ENCODE results near the gene ACAP1. TPM values are rescaled to one million over a fixed set of nuclear protein-coding genes. Genes with fewer than 3 reads are reported as not detected.

The ACAP1 gene
- total RNA-seq, 1 experiment from 2014 or later, result 8.8 TPM

DNA sequence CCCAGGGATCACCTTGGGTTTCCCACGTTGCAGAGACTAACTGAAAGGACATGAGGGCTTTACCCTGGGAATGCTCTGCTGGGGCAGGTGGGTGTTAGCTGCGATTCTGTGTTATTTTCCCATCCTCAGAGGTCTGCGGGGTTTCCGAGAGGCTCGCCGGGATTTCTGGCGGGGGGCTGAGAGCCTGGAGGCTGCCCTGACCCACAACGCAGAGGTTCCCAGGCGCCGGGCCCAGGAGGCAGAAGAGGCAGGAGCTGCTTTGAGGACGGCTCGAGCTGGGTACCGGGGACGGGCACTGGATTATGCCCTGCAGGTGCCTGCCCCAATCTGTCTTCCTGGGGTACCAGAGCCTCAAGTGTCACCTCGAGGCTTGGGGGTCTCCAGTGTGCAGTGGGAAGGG is 6.9 kb downstream of the ACAP1 start:
- H3K36me3 ChIP-seq (ENCODE audit: control insufficient read depth in 1 of 2, insufficient read depth in 2 of 2, low read length in 2 of 2), result no peaks in the 10 kb centered on the region
- CTCF ChIA-PET, result interaction anchor here (2.2 kb wide), 1 partner anchor 14 kb away, joined by 6 read pairs; the partner anchor contains the start of gene NEURL4
- H3K27me3 ChIP-seq (ENCODE audit: insufficient read depth, low read length), result no peaks in the 10 kb centered on the region
- TF ChIP-seq EZH2phosphoT487 (IDR thresholded peaks at IDR 0.05; ENCODE audit: borderline replicate concordance), result no peak
- no peak for TF ChIP-seq YY1 (IDR thresholded peaks at IDR 0.05; ENCODE audit: extremely low read depth, insufficient replicate concordance, low read depth, low read length)
- TF ChIP-seq TCF7L2 (IDR thresholded peaks at IDR 0.05; ENCODE audit: borderline replicate concordance, extremely low read depth, insufficient read depth, insufficient read length), result no peak
- TF ChIP-seq CBX3 (IDR thresholded peaks at IDR 0.05; ENCODE audit: low read depth), result no peak
- no peak for TF ChIP-seq RAD21 (IDR thresholded peaks at IDR 0.05; ENCODE audit: low read depth)
- H3K4me1 ChIP-seq (ENCODE audit: control insufficient read depth in 1 of 2, insufficient read depth in 2 of 2, low read length in 2 of 2), result no peaks in the 10 kb centered on the region; a peak in 1 of 4 replicates
- BruUV-seq (replicated peaks), result no TSS peak
- no peak for DNase-seq (ENCODE audit: low read depth, low spot score)
- no peak overlapping the region for H3K4me3 ChIP-seq (replicated peaks in 1 of 2; ENCODE audit: low read depth in 1 of 2, low read length in 2 of 2)
- no peak overlapping the region for H3K4me2 ChIP-seq (ENCODE audit: low read length)
- no peak overlapping the region for H3K27ac ChIP-seq (ENCODE audit: low read depth, low read length)
- intact Hi-C loops (cut with micrococcal nuclease), result no loop called here
- H2AFZ ChIP-seq (ENCODE audit: low read depth, low read length, poor library complexity, severe bottlenecking), result no peak overlapping the region
- no peaks in the 10 kb centered on the region for H3K9me3 ChIP-seq (ENCODE audit: control insufficient read depth in 1 of 2, insufficient read depth in 1 of 2, low read depth in 1 of 2, low read length in 2 of 2)
- no peaks in the 10 kb centered on the region; the same call in 1 of the 2 replicates for H3K79me2 ChIP-seq (ENCODE audit: insufficient read depth, low read length)
- POLR2A ChIA-PET, result interaction anchor here (1.0 kb wide), 1 partner anchor 14 kb away, joined by 3 read pairs; the partner anchor contains the start of gene NEURL4
- H3K9ac ChIP-seq (ENCODE audit: low read length), result no peak overlapping the region
- no peak for ATAC-seq
- RAD21 ChIA-PET (ENCODE audit: low non-redundant PET in 1 of 2, low total read pairs in 2 of 2, uncharacterized antibody in 2 of 2, unreplicated experiment in 2 of 2), result no interaction called here
- no peaks in the 10 kb centered on the region for H3K9me2 ChIP-seq (ENCODE audit: insufficient read depth)
- H4K20me1 ChIP-seq (ENCODE audit: insufficient read depth), result no peaks in the 10 kb centered on the region

DNA sequence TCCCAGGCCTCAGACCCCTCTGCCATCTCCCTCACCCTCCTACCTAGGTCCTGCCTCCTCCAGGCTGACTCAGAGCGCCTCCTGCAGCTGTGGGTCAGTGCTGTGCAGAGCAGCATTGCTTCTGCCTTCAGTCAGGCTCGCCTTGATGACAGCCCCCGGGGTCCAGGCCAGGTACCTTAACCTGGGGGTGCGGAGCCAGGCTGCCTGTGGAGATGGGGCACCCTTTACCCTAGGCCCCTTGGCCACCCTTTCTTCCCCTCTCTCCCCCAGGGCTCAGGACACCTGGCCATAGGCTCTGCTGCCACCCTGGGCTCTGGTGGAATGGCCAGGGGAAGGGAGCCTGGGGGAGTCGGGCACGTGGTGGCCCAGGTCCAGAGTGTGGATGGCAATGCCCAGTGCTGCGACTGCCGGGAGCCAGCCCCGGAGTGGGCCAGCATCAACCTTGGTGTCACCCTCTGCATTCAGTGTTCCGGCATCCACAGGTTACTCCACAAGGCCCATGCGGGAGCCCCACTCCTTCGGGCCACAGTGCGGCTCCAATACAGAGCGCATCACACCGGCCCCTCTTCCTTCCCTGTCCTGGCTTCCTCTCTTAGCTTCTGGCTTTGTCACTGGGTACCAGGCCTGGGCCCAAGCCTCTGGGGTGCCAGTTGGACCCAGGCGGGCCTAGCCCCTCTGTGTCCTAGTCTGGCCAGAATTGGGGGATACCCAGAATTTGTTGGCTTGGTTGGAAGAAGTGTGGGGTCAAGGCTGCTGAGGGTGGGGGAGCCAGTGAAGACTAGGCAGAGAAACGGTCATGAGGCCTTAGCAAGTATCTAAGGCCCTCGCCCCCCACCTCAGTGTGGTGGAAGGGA is 10.7 kb downstream of the ACAP1 start:
- Histone ChIP-seq H3K4me2 (ENCODE audit: low read length) (no peak overlapping the region), H3K27me3 (ENCODE audit: insufficient read depth, low read length) (no peaks in the 10 kb centered on the region), H3K36me3 (ENCODE audit: control insufficient read depth in 1 of 2, insufficient read depth in 2 of 2, low read length in 2 of 2) (no peaks in the 10 kb centered on the region), H4K20me1 (ENCODE audit: insufficient read depth) (0 out of 2 replicates have a peak, but pooled peaks cover 4% of the 10 kb centered on the region), H3K27ac (ENCODE audit: low read depth, low read length) (no peak overlapping the region; the same call in 1 of the 2 replicates), H3K4me1 (ENCODE audit: control insufficient read depth in 1 of 2, insufficient read depth in 2 of 2, low read length in 2 of 2) (peaks cover 6 to 22% of the 10 kb centered on the region in 2 experiments), H3K79me2 (ENCODE audit: insufficient read depth, low read length) (peaks cover 26% of the 10 kb centered on the region), H3K9ac (ENCODE audit: low read length) (no peak overlapping the region), H3K9me3 (ENCODE audit: control insufficient read depth in 1 of 2, insufficient read depth in 1 of 2, low read depth in 1 of 2, low read length in 2 of 2) (no peaks in the 10 kb centered on the region), H3K4me3 (replicated peaks in 1 of 2; ENCODE audit: low read depth in 1 of 2, low read length in 2 of 2) (no peak overlapping the region), H2AFZ (ENCODE audit: low read depth, low read length, poor library complexity, severe bottlenecking) (no peak overlapping the region), H3K9me2 (ENCODE audit: insufficient read depth) (no peaks in the 10 kb centered on the region)
- POLR2A ChIA-PET, result interaction anchor here (1.3 kb wide), 1 partner anchor 17 kb away, joined by 4 read pairs; no protein-coding TSS in a partner anchor
- ATAC-seq (no peak), DNase-seq (ENCODE audit: low read depth, low spot score) (no peak)
- CTCF ChIA-PET, result no interaction called here
- intact Hi-C loops (cut with micrococcal nuclease), result loop anchor here (1.0 kb wide), 1 partner anchor 67 kb away; no protein-coding TSS in a partner anchor
- no TSS peak for BruUV-seq (replicated peaks)
- RAD21 ChIA-PET (ENCODE audit: low non-redundant PET in 1 of 2, low total read pairs in 2 of 2, uncharacterized antibody in 2 of 2, unreplicated experiment in 2 of 2), result no interaction called here
- TF ChIP-seq ZNF274 (IDR thresholded peaks at IDR 0.05; ENCODE audit: low read depth, low read length), result no peak
- TF ChIP-seq RAD21 (IDR thresholded peaks at IDR 0.05; ENCODE audit: low read depth), result no peak
- no peak for TF ChIP-seq CEBPB (IDR thresholded peaks at IDR 0.05; ENCODE audit: low read depth)
- no peak for TF ChIP-seq EZH2 (IDR thresholded peaks at IDR 0.05)
- TF ChIP-seq, protein P1, sequence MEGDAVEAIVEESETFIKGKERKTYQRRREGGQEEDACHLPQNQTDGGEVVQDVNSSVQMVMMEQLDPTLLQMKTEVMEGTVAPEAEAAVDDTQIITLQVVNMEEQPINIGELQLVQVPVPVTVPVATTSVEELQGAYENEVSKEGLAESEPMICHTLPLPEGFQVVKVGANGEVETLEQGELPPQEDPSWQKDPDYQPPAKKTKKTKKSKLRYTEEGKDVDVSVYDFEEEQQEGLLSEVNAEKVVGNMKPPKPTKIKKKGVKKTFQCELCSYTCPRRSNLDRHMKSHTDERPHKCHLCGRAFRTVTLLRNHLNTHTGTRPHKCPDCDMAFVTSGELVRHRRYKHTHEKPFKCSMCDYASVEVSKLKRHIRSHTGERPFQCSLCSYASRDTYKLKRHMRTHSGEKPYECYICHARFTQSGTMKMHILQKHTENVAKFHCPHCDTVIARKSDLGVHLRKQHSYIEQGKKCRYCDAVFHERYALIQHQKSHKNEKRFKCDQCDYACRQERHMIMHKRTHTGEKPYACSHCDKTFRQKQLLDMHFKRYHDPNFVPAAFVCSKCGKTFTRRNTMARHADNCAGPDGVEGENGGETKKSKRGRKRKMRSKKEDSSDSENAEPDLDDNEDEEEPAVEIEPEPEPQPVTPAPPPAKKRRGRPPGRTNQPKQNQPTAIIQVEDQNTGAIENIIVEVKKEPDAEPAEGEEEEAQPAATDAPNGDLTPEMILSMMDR (IDR thresholded peaks at IDR 0.05 in 2 of 3, conservative IDR thresholded peaks at IDR 0.05 in 1 of 3; ENCODE audit: borderline replicate concordance in 1 of 3, insufficient read depth in 1 of 3, low read depth in 2 of 3, low read length in 2 of 3), result no peak
- no peak for TF ChIP-seq SRF (IDR thresholded peaks at IDR 0.05; ENCODE audit: low read depth)
- no peak for TF ChIP-seq EGR1 (IDR thresholded peaks at IDR 0.05; ENCODE audit: low read depth)
- TF ChIP-seq, protein P2, sequence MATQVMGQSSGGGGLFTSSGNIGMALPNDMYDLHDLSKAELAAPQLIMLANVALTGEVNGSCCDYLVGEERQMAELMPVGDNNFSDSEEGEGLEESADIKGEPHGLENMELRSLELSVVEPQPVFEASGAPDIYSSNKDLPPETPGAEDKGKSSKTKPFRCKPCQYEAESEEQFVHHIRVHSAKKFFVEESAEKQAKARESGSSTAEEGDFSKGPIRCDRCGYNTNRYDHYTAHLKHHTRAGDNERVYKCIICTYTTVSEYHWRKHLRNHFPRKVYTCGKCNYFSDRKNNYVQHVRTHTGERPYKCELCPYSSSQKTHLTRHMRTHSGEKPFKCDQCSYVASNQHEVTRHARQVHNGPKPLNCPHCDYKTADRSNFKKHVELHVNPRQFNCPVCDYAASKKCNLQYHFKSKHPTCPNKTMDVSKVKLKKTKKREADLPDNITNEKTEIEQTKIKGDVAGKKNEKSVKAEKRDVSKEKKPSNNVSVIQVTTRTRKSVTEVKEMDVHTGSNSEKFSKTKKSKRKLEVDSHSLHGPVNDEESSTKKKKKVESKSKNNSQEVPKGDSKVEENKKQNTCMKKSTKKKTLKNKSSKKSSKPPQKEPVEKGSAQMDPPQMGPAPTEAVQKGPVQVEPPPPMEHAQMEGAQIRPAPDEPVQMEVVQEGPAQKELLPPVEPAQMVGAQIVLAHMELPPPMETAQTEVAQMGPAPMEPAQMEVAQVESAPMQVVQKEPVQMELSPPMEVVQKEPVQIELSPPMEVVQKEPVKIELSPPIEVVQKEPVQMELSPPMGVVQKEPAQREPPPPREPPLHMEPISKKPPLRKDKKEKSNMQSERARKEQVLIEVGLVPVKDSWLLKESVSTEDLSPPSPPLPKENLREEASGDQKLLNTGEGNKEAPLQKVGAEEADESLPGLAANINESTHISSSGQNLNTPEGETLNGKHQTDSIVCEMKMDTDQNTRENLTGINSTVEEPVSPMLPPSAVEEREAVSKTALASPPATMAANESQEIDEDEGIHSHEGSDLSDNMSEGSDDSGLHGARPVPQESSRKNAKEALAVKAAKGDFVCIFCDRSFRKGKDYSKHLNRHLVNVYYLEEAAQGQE (IDR thresholded peaks at IDR 0.05; ENCODE audit: low read depth), result no peak
- TF ChIP-seq YY1 (IDR thresholded peaks at IDR 0.05; ENCODE audit: extremely low read depth, insufficient replicate concordance, low read depth, low read length), result no peak
- TF ChIP-seq FOSL1 (IDR thresholded peaks at IDR 0.05; ENCODE audit: low read depth), result no peak

Data from HCT116 (cell line).